PC-9 (cell line): ENCODE results near the gene NRG3. TPM values are rescaled to one million over a fixed set of nuclear protein-coding genes. Genes with fewer than 3 reads are reported as not detected.

ENCODE experiments used
- BruUV-seq: library from RNA; stranded (reverse); fragments of 400-500 nt; replicated peaks from 2 replicates; lab custom pipeline; 2021; lab: Mats Ljungman, UMichigan
- CTCF ChIA-PET: fragments of 300-600 bp; sonication (Branson Sonifier 250); formaldehyde crosslinking; loops from one replicate; lab custom pipeline; 2022; ENCODE audit warnings: antibody characterized with exemption; lab: Charles Lee
- POLR2A ChIA-PET: fragments of 300-600 bp; sonication (Branson Sonifier 250); formaldehyde crosslinking; loops from one replicate; lab custom pipeline; 2022; ENCODE audit warnings: antibody characterized with exemption; ENCODE audit not compliant: unreplicated experiment; lab: Charles Lee
- DNase-seq, 2 experiments: peaks; one replicate each; pipeline versions ENCODE4 v3.0.0 to v3.0.0-alpha.2; 2015 to 2022; ENCODE audit warnings: mixed read lengths in 1 of 2
- H2AFZ ChIP-seq: fragments of 200-600 bp; sonication (generic); 2 replicates; pipeline ENCODE4 v1.8.1; 2017; ENCODE audit warnings: antibody characterized with exemption
- H3F3A ChIP-seq: fragments of 200-600 bp; sonication (generic); 2 replicates; pipeline ENCODE4 v1.8.1; 2017; ENCODE audit warnings: antibody characterized with exemption, mild to moderate bottlenecking, low read depth; ENCODE audit not compliant: insufficient read depth
- H3K27ac ChIP-seq: fragments of 200-600 bp; sonication (generic); 2 replicates; pipeline ENCODE4 v1.6.1; 2016; ENCODE audit warnings: mixed run types
- H3K27me3 ChIP-seq: fragments of 200-600 bp; sonication (generic); 2 replicates; pipeline ENCODE4 v1.6.1; 2016; ENCODE audit warnings: low read depth, mixed run types; ENCODE audit not compliant: insufficient read depth
- H3K36me3 ChIP-seq: fragments of 200-600 bp; sonication (generic); 2 replicates; pipeline ENCODE4 v1.6.1; 2016; ENCODE audit warnings: low read depth, mixed run types
- H3K4me1 ChIP-seq: fragments of 200-600 bp; sonication (generic); replicated peaks from 2 replicates; pipeline ENCODE4 v1.6.1; 2016; ENCODE audit warnings: mixed run types; ENCODE audit not compliant: insufficient read depth
- H3K4me2 ChIP-seq: fragments of 200-600 bp; sonication (generic); 2 replicates; pipeline ENCODE4 v1.6.1; 2017; ENCODE audit warnings: mixed run types
- H3K4me3 ChIP-seq: fragments of 200-600 bp; sonication (generic); 2 replicates; pipeline ENCODE4 v1.6.1; 2016; ENCODE audit warnings: mixed run types
- H3K79me2 ChIP-seq: fragments of 200-600 bp; sonication (generic); 2 replicates; pipeline ENCODE4 v1.6.1; 2017; ENCODE audit warnings: low read depth, mixed run types
- H3K9me2 ChIP-seq: fragments of 200-600 bp; sonication (generic); 2 replicates; pipeline ENCODE4 v1.8.1; 2017; ENCODE audit warnings: mild to moderate bottlenecking; ENCODE audit not compliant: insufficient read depth
- H3K9me3 ChIP-seq: fragments of 200-600 bp; sonication (generic); 2 replicates; pipeline ENCODE4 v1.8.1; 2016; ENCODE audit warnings: low read depth; ENCODE audit not compliant: insufficient read depth
- H4K20me1 ChIP-seq: fragments of 200-600 bp; sonication (generic); 2 replicates; pipeline ENCODE4 v1.8.1; 2017; ENCODE audit not compliant: insufficient read depth
- CTCF ChIP-seq: fragments of 200-600 bp; sonication (generic); conservative IDR thresholded peaks from 2 replicates; pipeline ENCODE4 v1.6.1; 2017; ENCODE audit warnings: mixed run types, antibody characterized with exemption, mild to moderate bottlenecking, moderate library complexity
- EZH2 ChIP-seq: fragments of 200-600 bp; sonication (generic); IDR thresholded peaks from 2 replicates; pipeline ENCODE4 v1.8.0; 2017; ENCODE audit warnings: antibody characterized with exemption, low read depth
- intact Hi-C: fragments of 100-400 bp; cut with micrococcal nuclease; formaldehyde crosslinking; loops from one replicate; pipeline ENCODE4 v1.10.0; 2022; ENCODE audit not compliant: unreplicated experiment
- total RNA-seq: library from RNA; stranded (reverse); gene quantifications from 2 replicates; pipeline ENCODE4 v1.2.3, GENCODE V29; 2021

Gene NRG3
- total RNA-seq, 1 experiment from 2014 or later = not detected

GRCh38 chr10:81961451-81962184 lies 86.6 kb downstream of the NRG3 start:
- Histone ChIP-seq H3K9me2 (no peaks in the 10 kb centered on the region), H4K20me1 (no peaks in the 10 kb centered on the region), H3K4me2 (no peak overlapping the region), H3K9me3 (no peaks in the 10 kb centered on the region), H3K27ac (no peak overlapping the region), H3K36me3 (no peaks in the 10 kb centered on the region), H3K4me1 (no peaks in the 10 kb centered on the region), H3K79me2 (no peaks in the 10 kb centered on the region), H3K4me3 (no peak overlapping the region), H3F3A (no peaks in the 10 kb centered on the region), H3K27me3 (no peaks in the 10 kb centered on the region), H2AFZ (no peak overlapping the region)
- ChIA-PET POLR2A (no interaction called here), CTCF (no interaction called here)
- DNase-seq = no peak
- intact Hi-C loops = no loop called here
- no peak for TF ChIP-seq CTCF
- no peak for TF ChIP-seq EZH2
- BruUV-seq = no TSS peak

GRCh38 chr10:81963606-81964005 lies 88.6 kb downstream of the NRG3 start:
- CTCF ChIA-PET = no interaction called here
- DNase-seq = no peak
- no peaks in the 10 kb centered on the region for H3K4me1 ChIP-seq
- no peaks in the 10 kb centered on the region for H4K20me1 ChIP-seq
- H3K9me3 ChIP-seq = no peaks in the 10 kb centered on the region
- no peaks in the 10 kb centered on the region for H3K79me2 ChIP-seq
- H3K4me3 ChIP-seq = no peak overlapping the region
- TF ChIP-seq EZH2 (no peak), CTCF (no peak)
- H3K4me2 ChIP-seq = no peak overlapping the region
- POLR2A ChIA-PET = no interaction called here
- intact Hi-C loops = no loop called here
- no peaks in the 10 kb centered on the region for H3K27me3 ChIP-seq
- no peak overlapping the region for H3K27ac ChIP-seq
- H3K9me2 ChIP-seq = no peaks in the 10 kb centered on the region
- no peak overlapping the region for H2AFZ ChIP-seq
- H3F3A ChIP-seq = no peaks in the 10 kb centered on the region
- no TSS peak for BruUV-seq
- H3K36me3 ChIP-seq = no peaks in the 10 kb centered on the region

GRCh38 chr10:81967716-81968115 lies 92.7 kb downstream of the NRG3 start:
- no peaks in the 10 kb centered on the region for H3K9me2 ChIP-seq
- H3K27ac ChIP-seq = no peak overlapping the region
- H2AFZ ChIP-seq = no peak overlapping the region
- no peaks in the 10 kb centered on the region for H3F3A ChIP-seq
- H3K27me3 ChIP-seq = no peaks in the 10 kb centered on the region
- no peak overlapping the region for H3K4me3 ChIP-seq
- DNase-seq = no peak
- CTCF ChIA-PET = no interaction called here
- intact Hi-C loops = no loop called here
- no TSS peak for BruUV-seq
- H3K79me2 ChIP-seq = no peaks in the 10 kb centered on the region
- H3K4me2 ChIP-seq = no peak overlapping the region
- TF ChIP-seq EZH2 = no peak
- TF ChIP-seq CTCF = no peak
- POLR2A ChIA-PET = no interaction called here
- H3K4me1 ChIP-seq = no peaks in the 10 kb centered on the region
- H3K9me3 ChIP-seq = no peaks in the 10 kb centered on the region
- H3K36me3 ChIP-seq = no peaks in the 10 kb centered on the region
- H4K20me1 ChIP-seq = no peaks in the 10 kb centered on the region
